ENCODE data around the gene MFAP5. TPM values are rescaled to one million over a fixed set of nuclear protein-coding genes. Genes with fewer than 3 reads are reported as not detected.

MFAP5 gene
- total and polyA plus RNA-seq, 10 of the 15 experiments (the other 5 are each of a cell fraction or from before 2014, with no cell fraction given) = 0.06 to 0.14 (median 0.12) TPM; not detected in 7

- TF ChIP-seq ZNF687 (IDR thresholded peaks at IDR 0.05) = peak; percentile 46; the same call in 1 of the 2 replicates
- peak; percentile 100 for TF ChIP-seq RUNX3 (IDR thresholded peaks at IDR 0.05; ENCODE audit: low read length)
- peak in 1 of 2 experiments; percentile 94; a peak in 2 of 4 replicates for TF ChIP-seq ETV6 (conservative IDR thresholded peaks at IDR 0.05 in 1 of 2, IDR thresholded peaks at IDR 0.05 in 1 of 2; ENCODE audit: borderline replicate concordance in 1 of 2, low read depth in 1 of 2)
- TF ChIP-seq NFIC (IDR thresholded peaks at IDR 0.05; ENCODE audit: low read depth, low read length) = peak; percentile 100
- peak in 1 of 2 experiments; percentile 94; a peak in 2 of 4 replicates for TF ChIP-seq CEBPB (IDR thresholded peaks at IDR 0.05; ENCODE audit: borderline replicate concordance in 1 of 2, low read depth in 2 of 2, low read length in 2 of 2)
- TF ChIP-seq ZBTB40 (IDR thresholded peaks at IDR 0.05; ENCODE audit: borderline replicate concordance) = no peak
- TF ChIP-seq ZBTB33 (IDR thresholded peaks at IDR 0.05) = no peak
- TF ChIP-seq IKZF1 (conservative IDR thresholded peaks at IDR 0.05) = peak; percentile 97
- peak; percentile 94 for TF ChIP-seq NR2F1 (conservative IDR thresholded peaks at IDR 0.05)
- TF ChIP-seq PKNOX1 (IDR thresholded peaks at IDR 0.05) = peak; percentile 24; the same call in 1 of the 2 replicates
- peak; percentile 54; the same call in 1 of the 2 replicates for TF ChIP-seq ZNF24 (IDR thresholded peaks at IDR 0.05)
- 0 out of 2 replicates have a peak, but pooled peaks have one; percentile 39 for TF ChIP-seq ELK1 (IDR thresholded peaks at IDR 0.05; ENCODE audit: low read depth, low read length)
- peak; percentile 97 to 99 for TF ChIP-seq EP300 (IDR thresholded peaks at IDR 0.05; ENCODE audit: borderline replicate concordance in 1 of 2, control insufficient read depth in 1 of 2, low read depth in 2 of 2, low read length in 2 of 2)
Observed at GRCh38 chr12:8648576-8649205, 13.9 kb downstream of the MFAP5 start (continued).
